Measurements from ENCODE around the gene GRM8.

The GRM8 gene

DNA sequence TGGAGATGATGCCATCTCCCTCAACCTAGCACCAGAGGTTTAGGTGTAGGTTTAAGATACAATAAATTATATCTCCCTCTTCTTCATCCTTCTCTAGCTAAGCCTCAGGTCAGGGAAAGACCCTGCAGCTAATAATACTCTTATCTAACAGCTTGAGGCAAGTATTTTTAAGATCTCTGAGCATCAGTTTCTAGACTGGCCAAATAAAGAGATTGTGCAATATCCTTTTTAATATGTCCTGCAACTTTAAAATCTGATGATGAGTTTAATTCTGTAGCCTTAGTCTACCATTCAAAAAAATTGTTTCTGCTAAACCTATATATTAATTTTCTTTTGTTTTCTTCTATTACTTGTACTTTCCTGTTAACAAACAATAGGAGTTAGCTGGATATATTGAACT lies 850.8 kb downstream of the GRM8 start:
- no peak for TF ChIP-seq CREB5 (CRISPR knock-in tag; IDR thresholded peaks at IDR 0.05; ENCODE audit: low read depth)
- TF ChIP-seq ZFP3 (CRISPR knock-in tag; IDR thresholded peaks at IDR 0.05), result no peak
- no peak for TF ChIP-seq CSDC2 (CRISPR knock-in tag; IDR thresholded peaks at IDR 0.05)
- TF ChIP-seq, protein P1, sequence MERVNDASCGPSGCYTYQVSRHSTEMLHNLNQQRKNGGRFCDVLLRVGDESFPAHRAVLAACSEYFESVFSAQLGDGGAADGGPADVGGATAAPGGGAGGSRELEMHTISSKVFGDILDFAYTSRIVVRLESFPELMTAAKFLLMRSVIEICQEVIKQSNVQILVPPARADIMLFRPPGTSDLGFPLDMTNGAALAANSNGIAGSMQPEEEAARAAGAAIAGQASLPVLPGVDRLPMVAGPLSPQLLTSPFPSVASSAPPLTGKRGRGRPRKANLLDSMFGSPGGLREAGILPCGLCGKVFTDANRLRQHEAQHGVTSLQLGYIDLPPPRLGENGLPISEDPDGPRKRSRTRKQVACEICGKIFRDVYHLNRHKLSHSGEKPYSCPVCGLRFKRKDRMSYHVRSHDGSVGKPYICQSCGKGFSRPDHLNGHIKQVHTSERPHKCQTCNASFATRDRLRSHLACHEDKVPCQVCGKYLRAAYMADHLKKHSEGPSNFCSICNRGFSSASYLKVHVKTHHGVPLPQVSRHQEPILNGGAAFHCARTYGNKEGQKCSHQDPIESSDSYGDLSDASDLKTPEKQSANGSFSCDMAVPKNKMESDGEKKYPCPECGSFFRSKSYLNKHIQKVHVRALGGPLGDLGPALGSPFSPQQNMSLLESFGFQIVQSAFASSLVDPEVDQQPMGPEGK (CRISPR knock-in tag; IDR thresholded peaks at IDR 0.05; ENCODE audit: borderline replicate concordance), result no peak
- no peak for TF ChIP-seq ISL1 (CRISPR knock-in tag; IDR thresholded peaks at IDR 0.05)
- TF ChIP-seq BACH2 (CRISPR knock-in tag; IDR thresholded peaks at IDR 0.05; ENCODE audit: borderline replicate concordance), result no peak
- TF ChIP-seq ZNF8 (CRISPR knock-in tag; IDR thresholded peaks at IDR 0.05), result no peak
- no peak for TF ChIP-seq ZC3H10 (CRISPR knock-in tag; IDR thresholded peaks at IDR 0.05)
- no peak for TF ChIP-seq ARNTL (CRISPR knock-in tag; IDR thresholded peaks at IDR 0.05; ENCODE audit: borderline replicate concordance, low read depth)
- TF ChIP-seq TCF4 (CRISPR knock-in tag; IDR thresholded peaks at IDR 0.05; ENCODE audit: borderline replicate concordance), result no peak
- TF ChIP-seq POU6F1 (CRISPR knock-in tag; IDR thresholded peaks at IDR 0.05; ENCODE audit: borderline replicate concordance, low read depth), result no peak
- no peak for TF ChIP-seq CSRNP3 (CRISPR knock-in tag; IDR thresholded peaks at IDR 0.05)
- no peak for TF ChIP-seq OSR1 (CRISPR knock-in tag; IDR thresholded peaks at IDR 0.05)
- TF ChIP-seq GLIS3 (CRISPR knock-in tag; IDR thresholded peaks at IDR 0.05), result no peak
- TF ChIP-seq, protein P2, sequence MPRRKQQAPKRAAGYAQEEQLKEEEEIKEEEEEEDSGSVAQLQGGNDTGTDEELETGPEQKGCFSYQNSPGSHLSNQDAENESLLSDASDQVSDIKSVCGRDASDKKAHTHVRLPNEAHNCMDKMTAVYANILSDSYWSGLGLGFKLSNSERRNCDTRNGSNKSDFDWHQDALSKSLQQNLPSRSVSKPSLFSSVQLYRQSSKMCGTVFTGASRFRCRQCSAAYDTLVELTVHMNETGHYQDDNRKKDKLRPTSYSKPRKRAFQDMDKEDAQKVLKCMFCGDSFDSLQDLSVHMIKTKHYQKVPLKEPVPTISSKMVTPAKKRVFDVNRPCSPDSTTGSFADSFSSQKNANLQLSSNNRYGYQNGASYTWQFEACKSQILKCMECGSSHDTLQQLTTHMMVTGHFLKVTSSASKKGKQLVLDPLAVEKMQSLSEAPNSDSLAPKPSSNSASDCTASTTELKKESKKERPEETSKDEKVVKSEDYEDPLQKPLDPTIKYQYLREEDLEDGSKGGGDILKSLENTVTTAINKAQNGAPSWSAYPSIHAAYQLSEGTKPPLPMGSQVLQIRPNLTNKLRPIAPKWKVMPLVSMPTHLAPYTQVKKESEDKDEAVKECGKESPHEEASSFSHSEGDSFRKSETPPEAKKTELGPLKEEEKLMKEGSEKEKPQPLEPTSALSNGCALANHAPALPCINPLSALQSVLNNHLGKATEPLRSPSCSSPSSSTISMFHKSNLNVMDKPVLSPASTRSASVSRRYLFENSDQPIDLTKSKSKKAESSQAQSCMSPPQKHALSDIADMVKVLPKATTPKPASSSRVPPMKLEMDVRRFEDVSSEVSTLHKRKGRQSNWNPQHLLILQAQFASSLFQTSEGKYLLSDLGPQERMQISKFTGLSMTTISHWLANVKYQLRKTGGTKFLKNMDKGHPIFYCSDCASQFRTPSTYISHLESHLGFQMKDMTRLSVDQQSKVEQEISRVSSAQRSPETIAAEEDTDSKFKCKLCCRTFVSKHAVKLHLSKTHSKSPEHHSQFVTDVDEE (CRISPR knock-in tag; IDR thresholded peaks at IDR 0.05), result no peak
- TF ChIP-seq RARB (CRISPR knock-in tag; IDR thresholded peaks at IDR 0.05), result no peak
- TF ChIP-seq TOX (CRISPR knock-in tag; IDR thresholded peaks at IDR 0.05; ENCODE audit: borderline replicate concordance), result no peak
- TF ChIP-seq ZFP30 (CRISPR knock-in tag; IDR thresholded peaks at IDR 0.05), result no peak
- TF ChIP-seq ESRRG (CRISPR knock-in tag; IDR thresholded peaks at IDR 0.05), result no peak

GRCh38 chr7:126398851-126399529 lies 853.8 kb downstream of the GRM8 start:
- no peak for ATAC-seq
- TF ChIP-seq ZC3H10 (CRISPR knock-in tag; IDR thresholded peaks at IDR 0.05), result no peak
- no peak for TF ChIP-seq PPARA (CRISPR knock-in tag; IDR thresholded peaks at IDR 0.05; ENCODE audit: borderline replicate concordance)
- TF ChIP-seq ZFP30 (CRISPR knock-in tag; IDR thresholded peaks at IDR 0.05), result no peak
- TF ChIP-seq ZNF8 (CRISPR knock-in tag; IDR thresholded peaks at IDR 0.05), result no peak
- no peak for TF ChIP-seq RARB (CRISPR knock-in tag; IDR thresholded peaks at IDR 0.05)
- no peak for TF ChIP-seq OSR1 (CRISPR knock-in tag; IDR thresholded peaks at IDR 0.05)

More for the DNA sequence above, 850.8 kb downstream of the GRM8 start:
- no peak for ATAC-seq

DNA sequence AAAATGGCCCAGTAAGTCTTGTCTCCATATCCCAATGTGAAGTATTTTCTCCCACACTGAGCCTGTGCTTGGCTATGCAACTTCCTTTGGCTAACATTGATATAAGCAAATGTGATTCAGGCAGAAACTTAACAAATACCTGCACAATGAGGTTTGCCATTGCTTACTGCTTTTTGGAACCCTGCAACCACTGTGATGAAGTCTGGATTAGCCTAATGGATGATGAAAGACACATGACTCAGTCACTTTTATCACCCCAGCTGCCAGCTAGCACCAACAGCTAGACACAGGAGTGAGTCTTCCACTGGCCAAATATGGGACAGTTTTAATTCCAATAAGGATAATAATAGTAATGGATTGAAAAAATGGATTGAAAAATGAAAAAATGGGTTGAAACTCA lies 854.5 kb downstream of the GRM8 start:
- TF ChIP-seq CREB5 (CRISPR knock-in tag; IDR thresholded peaks at IDR 0.05; ENCODE audit: low read depth), result no peak
- ATAC-seq, result no peak
